ENCODE results near the gene GZMM. TPM values are rescaled to one million over a fixed set of nuclear protein-coding genes. Genes with fewer than 3 reads are reported as not detected.

Gene GZMM
- total RNA-seq, 4 donors from 2014 or later, result 0.88 TPM; not detected in 3

- no peak for TF ChIP-seq CTCF (IDR thresholded peaks at IDR 0.05; ENCODE audit: low read depth)
Observed at GRCh38 chr19:538641-539428, 5.0 kb upstream of the GZMM start.

- no peak for TF ChIP-seq CTCF (IDR thresholded peaks at IDR 0.05; ENCODE audit: low read depth)
Observed at GRCh38 chr19:539429-540030, 4.3 kb upstream of the GZMM start.

- TF ChIP-seq CTCF (IDR thresholded peaks at IDR 0.05; ENCODE audit: low read depth), result no peak
Observed at GRCh38 chr19:540867-541637, 2.8 kb upstream of the GZMM start.

- no peak for TF ChIP-seq CTCF (IDR thresholded peaks at IDR 0.05; ENCODE audit: low read depth)
Observed at GRCh38 chr19:541699-542098, 2.2 kb upstream of the GZMM start.

- no peak for TF ChIP-seq CTCF (IDR thresholded peaks at IDR 0.05; ENCODE audit: low read depth)
Observed at GRCh38 chr19:542173-542866, 1.5 kb upstream of the GZMM start.

GRCh38 chr19:547117-547516 lies 3.3 kb downstream of the GZMM start:
- no peak for TF ChIP-seq CTCF (IDR thresholded peaks at IDR 0.05; ENCODE audit: low read depth)

Measured in subcutaneous adipose tissue (tissue), 4 donors.